Gastrocnemius medialis (tissue), 4 donors: ENCODE results near the gene NDUFS6.

Experiments used
- CTCF ChIP-seq, 5 experiments: fragments of 450-650 bp in 3 of 5; fragments of 200-600 bp in 2 of 5; sonication (generic) in 2 of 5; IDR thresholded peaks in 4 of 5; conservative IDR thresholded peaks in 1 of 5; 1 replicate in 4 of 5; 2 replicates in 1 of 5; pipeline ENCODE4 v1.5.1; 2016 to 2019; ENCODE audit warnings: antibody characterized with exemption in 5 of 5, mild to moderate bottlenecking in 3 of 5, moderate library complexity in 3 of 5
- POLR2A ChIP-seq, 2 donors: fragments of 450-650 bp; IDR thresholded peaks; one replicate each; pipeline ENCODE4 v1.6.1; 2017; ENCODE audit warnings: antibody characterized with exemption in 2 of 2, mild to moderate bottlenecking in 2 of 2, moderate library complexity in 2 of 2

GRCh38 chr5:1842004-1842819 lies 41.0 kb downstream of the NDUFS6 start:
- TF ChIP-seq CTCF (IDR thresholded peaks at IDR 0.05 in 4 of 5, conservative IDR thresholded peaks at IDR 0.05 in 1 of 5) (no peak), POLR2A (IDR thresholded peaks at IDR 0.05) (no peak)
